HepG2 (cell line): ENCODE results near the gene MLYCD. TPM values are rescaled to one million over a fixed set of nuclear protein-coding genes. Genes with fewer than 3 reads are reported as not detected.

Source experiments
- ATAC-seq: fragments of 200-7000 bp; cut with Tn5 transposase; 3 replicates; pipeline ENCODE4 v1.9.1; 2020; ENCODE audit warnings: mild to moderate bottlenecking, moderate library complexity
- BruUV-seq: library from RNA; stranded (reverse); fragments of 400-500 nt; replicated peaks from 2 replicates; lab custom pipeline; 2021; lab: Mats Ljungman, UMichigan
- CTCF ChIA-PET: fragments of 300-600 bp; formaldehyde crosslinking; extraction: SDS; loops from one replicate; lab custom pipeline; 2021; ENCODE audit warnings: low total read pairs, inconsistent platforms, low intra/inter-chr PET ratio; lab: Yijun Ruan, JAX
- POLR2A ChIA-PET: fragments of 350-600 bp; sonication (Branson Sonifier 250); formaldehyde crosslinking; loops from one replicate; lab custom pipeline; 2020; ENCODE audit warnings: antibody characterized with exemption, inconsistent platforms; lab: Yijun Ruan, JAX
- DNase-seq: peaks from one replicate; pipeline ENCODE4 v3.0.0-alpha.2; 2015; ENCODE audit warnings: low spot score
- FAIRE-seq: peaks from 3 replicates; lab custom pipeline; 2011; peaks lifted over from hg19 to GRCh38; lab: Jason Lieb, UNC
- H2AFZ ChIP-seq: one replicate; pipeline ENCODE4 v1.6.1; 2011; ENCODE audit warnings: low read length, inconsistent platforms
- H3K27ac ChIP-seq: fragments of 300-600 bp; 3 replicates; pipeline ENCODE4 v1.8.0; 2011; ENCODE audit warnings: mixed run types, mild to moderate bottlenecking, mixed read lengths, low read length, inconsistent platforms; ENCODE audit not compliant: insufficient read depth; ENCODE audit errors: extremely low read length
- H3K27me3 ChIP-seq, 2 experiments: fragments of 200-600 bp in 1 of 2; 2 replicates in 1 of 2; 3 replicates in 1 of 2; pipeline versions ENCODE4 v1.6.0 to v1.8.0; 2011; ENCODE audit warnings: low read length in 2 of 2, mild to moderate bottlenecking in 2 of 2, moderate library complexity in 2 of 2, inconsistent platforms in 1 of 2; ENCODE audit not compliant: insufficient read depth in 2 of 2, control insufficient read depth in 1 of 2
- H3K36me3 ChIP-seq, 2 experiments: fragments of 200-600 bp in 1 of 2; replicated peaks in 1 of 2; 2 replicates in 1 of 2; 3 replicates in 1 of 2; pipeline versions ENCODE4 v1.5.1 to v1.8.0; 2011; ENCODE audit warnings: low read length in 2 of 2, inconsistent platforms in 1 of 2; ENCODE audit not compliant: insufficient read depth in 2 of 2, control insufficient read depth in 1 of 2
- H3K4me1 ChIP-seq: 2 replicates; pipeline ENCODE4 v1.5.1; 2012; ENCODE audit warnings: low read length, inconsistent platforms; ENCODE audit not compliant: insufficient read depth
- H3K4me2 ChIP-seq: 2 replicates; pipeline ENCODE4 v1.6.0; 2011; ENCODE audit warnings: low read depth, low read length, inconsistent platforms
- H3K4me3 ChIP-seq, 3 experiments: fragments of 200-600 bp in 1 of 3; sonication (generic), shearing (Covaris generic) in 1 of 3; replicated peaks in 1 of 3; 2 replicates each; pipeline ENCODE4 v1.5.1; 2011 to 2016; ENCODE audit warnings: low read length in 3 of 3, inconsistent platforms in 2 of 3, low read depth in 2 of 3, mild to moderate bottlenecking in 2 of 3, control low read depth in 1 of 3, mixed read lengths in 1 of 3; ENCODE audit not compliant: insufficient read depth in 1 of 3
- H3K79me2 ChIP-seq: one replicate; pipeline ENCODE4 v1.6.1; 2011; ENCODE audit warnings: low read length, inconsistent platforms; ENCODE audit not compliant: insufficient read depth
- H3K9ac ChIP-seq: 2 replicates; pipeline ENCODE4 v1.6.0; 2011; ENCODE audit warnings: mild to moderate bottlenecking, low read depth, low read length, inconsistent platforms; ENCODE audit not compliant: insufficient read depth
- H3K9me3 ChIP-seq: 2 replicates; pipeline ENCODE4 v1.5.1; 2012; ENCODE audit warnings: mild to moderate bottlenecking, low read length
- H4K20me1 ChIP-seq: 2 replicates; pipeline ENCODE4 v1.6.0; 2011; ENCODE audit warnings: inconsistent platforms, mild to moderate bottlenecking, low read length, moderate library complexity; ENCODE audit not compliant: insufficient read depth
- HNRNPLL ChIP-seq: fragments of 200-400 bp; formaldehyde crosslinking; IDR thresholded peaks from 2 replicates; pipeline ENCODE4 v1.6.1; 2017; ENCODE audit warnings: mild to moderate bottlenecking, low read depth, low read length; ENCODE audit not compliant: poor library complexity, severe bottlenecking
- MAF1 ChIP-seq: sonication (generic); formaldehyde crosslinking; IDR thresholded peaks from 2 replicates; pipeline ENCODE4 v1.5.0; 2020; ENCODE audit warnings: missing genetic modification reagents, borderline replicate concordance
- MAZ ChIP-seq, 2 experiments: sonication (generic) in 1 of 2; formaldehyde crosslinking in 1 of 2; IDR thresholded peaks; 2 replicates each; pipeline versions ENCODE4 v1.5.0 to v1.6.1; 2012 to 2020; ENCODE audit warnings: low read depth in 2 of 2, mild to moderate bottlenecking in 2 of 2, borderline replicate concordance in 1 of 2, improper control_type of control experiment in 1 of 2, low read length in 1 of 2, missing genetic modification reagents in 1 of 2, moderate library complexity in 1 of 2
- PAWR ChIP-seq: sonication (generic); formaldehyde crosslinking; IDR thresholded peaks from 2 replicates; pipeline ENCODE4 v1.4.0; 2020; ENCODE audit warnings: missing genetic modification reagents, mild to moderate bottlenecking, borderline replicate concordance
- PHF8 ChIP-seq: sonication (generic); formaldehyde crosslinking; IDR thresholded peaks from 2 replicates; pipeline ENCODE4 v1.5.0; 2020; ENCODE audit warnings: missing genetic modification reagents
- SIX4 ChIP-seq: sonication (generic); formaldehyde crosslinking; IDR thresholded peaks from 2 replicates; pipeline ENCODE4 v1.4.0; 2020; ENCODE audit warnings: missing genetic modification reagents
- ZFY ChIP-seq: sonication (generic); formaldehyde crosslinking; IDR thresholded peaks from 2 replicates; pipeline ENCODE4 v1.4.0; 2020; ENCODE audit warnings: missing genetic modification reagents
- ZNF138 ChIP-seq: sonication (generic); formaldehyde crosslinking; IDR thresholded peaks from 2 replicates; pipeline ENCODE4 v1.5.0; 2020; ENCODE audit warnings: mild to moderate bottlenecking, low read depth, missing genetic modification reagents
- ZNF768 ChIP-seq: sonication (generic); formaldehyde crosslinking; IDR thresholded peaks from 2 replicates; pipeline ENCODE4 v1.4.0; 2020; ENCODE audit warnings: missing genetic modification reagents
- ZNF788 ChIP-seq: sonication (generic); formaldehyde crosslinking; IDR thresholded peaks from 2 replicates; pipeline ENCODE4 v1.5.0; 2020; ENCODE audit warnings: mild to moderate bottlenecking, missing genetic modification reagents, borderline replicate concordance
- WGBS: methylation state at CpG from one replicate; pipeline ENCODE4 v1.1.6; 2017; ENCODE audit warnings: low lambda C conversion rate; 5-methylcytosine and 5-hydroxymethylcytosine counted together
- in situ Hi-C: cut with HindIII; loops from 2 replicates; pipeline ENCODE4 v1.10.0; 2017; ENCODE audit warnings: low pct_unique_long_range_greater_than_20kb; ENCODE audit not compliant: extremely low pct_ligation_motif_present
- intact Hi-C: fragments of 100-400 bp; cut with micrococcal nuclease; formaldehyde crosslinking; loops from one replicate; pipeline ENCODE4 v1.10.0; 2022; ENCODE audit not compliant: unreplicated experiment
- polyA plus RNA-seq, 8 experiments: library from polyadenylated mRNA; depleted of rRNA in 3 of 8; stranded (reverse) in 7 of 8; unstranded in 1 of 8; fragments of >200 nt; fragmentation: Illumina TruSeq in 4 of 8; extraction: Trizol in 4 of 8; gene quantifications; 2 replicates each; pipeline versions ENCODE4 v1.2.1 to v1.2.3, GENCODE V29; 2011 to 2016; ENCODE audit warnings: low read depth in 4 of 8, missing spikeins in 1 of 8, mixed read lengths in 1 of 8; ENCODE audit not compliant: insufficient read depth in 1 of 8
- total RNA-seq, 5 experiments: library from RNA; depleted of rRNA; stranded (reverse); fragments of >200 nt; fragmentation: Illumina TruSeq; extraction: Trizol; gene quantifications; 2 replicates each; pipeline ENCODE4 v1.2.3, GENCODE V29; 2016; ENCODE audit warnings: low read depth in 1 of 5
- TF ChIP-seq, protein P1 (sequence below), 2 experiments: fragments of 450-650 bp in 1 of 2; sonication (generic) in 1 of 2; formaldehyde crosslinking in 1 of 2; IDR thresholded peaks; 2 replicates each; pipeline versions ENCODE4 v1.6.1 to v1.8.0; 2016 to 2022; ENCODE audit warnings: antibody characterized with exemption in 1 of 2, mild to moderate bottlenecking in 1 of 2, missing genetic modification reagents in 1 of 2
- TF ChIP-seq, protein P2 (sequence below): sonication (generic); formaldehyde crosslinking; IDR thresholded peaks from 2 replicates; pipeline ENCODE4 v1.9.0; 2022; ENCODE audit warnings: missing genetic modification reagents, mild to moderate bottlenecking, borderline replicate concordance

The MLYCD gene
- total and polyA plus RNA-seq, 2 of the 13 experiments (the other 11 are each of a cell fraction or from before 2014, with no cell fraction given), result 1.8 to 4.0 TPM

DNA sequence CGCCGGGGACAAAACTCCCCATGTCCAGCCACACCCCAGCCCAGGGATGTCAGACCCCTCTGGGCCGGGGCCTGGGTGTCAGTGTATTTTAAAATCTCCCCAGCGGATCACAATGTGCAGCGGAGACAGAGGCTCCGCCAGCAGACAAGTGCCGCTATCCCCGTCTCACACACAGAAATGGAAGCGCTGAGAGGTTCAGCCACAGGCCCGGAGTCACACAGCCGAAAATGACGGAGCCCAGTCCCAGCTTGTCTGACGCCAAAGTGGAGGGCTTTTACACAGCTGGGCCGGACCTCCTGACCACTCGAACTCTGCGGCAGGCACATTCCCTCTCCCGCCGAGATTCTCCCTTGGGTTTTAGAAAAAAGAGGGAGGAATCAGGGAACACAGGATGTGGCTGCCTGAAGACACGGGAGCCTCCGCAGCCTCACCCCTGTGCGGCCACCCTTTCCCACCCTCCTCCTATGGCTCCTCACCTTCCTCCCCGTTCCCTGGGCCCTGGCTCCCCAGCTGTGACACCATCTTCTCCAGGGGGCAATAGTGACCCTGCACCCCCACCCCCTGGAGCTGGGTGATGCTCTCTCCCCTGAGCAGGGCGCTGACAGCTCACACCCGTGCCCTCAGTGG lies 47.4 kb downstream of the MLYCD start:
- Histone ChIP-seq H3K79me2 (no peaks in the 10 kb centered on the region), H3K4me2 (peak overlapping the region; percentile 55), H3K4me1 (peaks cover 97% of the 10 kb centered on the region), H4K20me1 (no peaks in the 10 kb centered on the region), H3K27me3 (peaks cover 0 to 3% of the 10 kb centered on the region in 2 experiments; a peak in 1 of 5 replicates), H2AFZ (no peak overlapping the region), H3K27ac (no peak overlapping the region), H3K9ac (no peak overlapping the region), H3K9me3 (no peaks in the 10 kb centered on the region), H3K36me3 (no peaks in the 10 kb centered on the region), H3K4me3 (peak overlapping the region in 1 of 3 experiments; percentile 30; a peak in 1 of 6 replicates)
- ChIA-PET POLR2A (no interaction called here), CTCF (no interaction called here)
- FAIRE-seq, result no peak
- ATAC-seq, result no peak
- 74% methylated on average over 24 of the region's 24 CpGs for WGBS
- no peak for DNase-seq
- in situ Hi-C loops, result no loop called here
- intact Hi-C loops, result no loop called here
- BruUV-seq, result no TSS peak
- TF ChIP-seq, protein P1, sequence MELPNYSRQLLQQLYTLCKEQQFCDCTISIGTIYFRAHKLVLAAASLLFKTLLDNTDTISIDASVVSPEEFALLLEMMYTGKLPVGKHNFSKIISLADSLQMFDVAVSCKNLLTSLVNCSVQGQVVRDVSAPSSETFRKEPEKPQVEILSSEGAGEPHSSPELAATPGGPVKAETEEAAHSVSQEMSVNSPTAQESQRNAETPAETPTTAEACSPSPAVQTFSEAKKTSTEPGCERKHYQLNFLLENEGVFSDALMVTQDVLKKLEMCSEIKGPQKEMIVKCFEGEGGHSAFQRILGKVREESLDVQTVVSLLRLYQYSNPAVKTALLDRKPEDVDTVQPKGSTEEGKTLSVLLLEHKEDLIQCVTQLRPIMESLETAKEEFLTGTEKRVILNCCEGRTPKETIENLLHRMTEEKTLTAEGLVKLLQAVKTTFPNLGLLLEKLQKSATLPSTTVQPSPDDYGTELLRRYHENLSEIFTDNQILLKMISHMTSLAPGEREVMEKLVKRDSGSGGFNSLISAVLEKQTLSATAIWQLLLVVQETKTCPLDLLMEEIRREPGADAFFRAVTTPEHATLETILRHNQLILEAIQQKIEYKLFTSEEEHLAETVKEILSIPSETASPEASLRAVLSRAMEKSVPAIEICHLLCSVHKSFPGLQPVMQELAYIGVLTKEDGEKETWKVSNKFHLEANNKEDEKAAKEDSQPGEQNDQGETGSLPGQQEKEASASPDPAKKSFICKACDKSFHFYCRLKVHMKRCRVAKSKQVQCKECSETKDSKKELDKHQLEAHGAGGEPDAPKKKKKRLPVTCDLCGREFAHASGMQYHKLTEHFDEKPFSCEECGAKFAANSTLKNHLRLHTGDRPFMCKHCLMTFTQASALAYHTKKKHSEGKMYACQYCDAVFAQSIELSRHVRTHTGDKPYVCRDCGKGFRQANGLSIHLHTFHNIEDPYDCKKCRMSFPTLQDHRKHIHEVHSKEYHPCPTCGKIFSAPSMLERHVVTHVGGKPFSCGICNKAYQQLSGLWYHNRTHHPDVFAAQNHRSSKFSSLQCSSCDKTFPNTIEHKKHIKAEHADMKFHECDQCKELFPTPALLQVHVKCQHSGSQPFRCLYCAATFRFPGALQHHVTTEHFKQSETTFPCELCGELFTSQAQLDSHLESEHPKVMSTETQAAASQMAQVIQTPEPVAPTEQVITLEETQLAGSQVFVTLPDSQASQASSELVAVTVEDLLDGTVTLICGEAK (IDR thresholded peaks at IDR 0.05), result no peak
- TF ChIP-seq, protein P1 (CRISPR knock-in tag; IDR thresholded peaks at IDR 0.05), result 0 out of 2 replicates have a peak, but pooled peaks have one; percentile 57
- TF ChIP-seq MAF1 (CRISPR knock-in tag) (no peak), ZNF788 (CRISPR knock-in tag) (0 out of 2 replicates have a peak, but pooled peaks have one; percentile 43), MAZ (IDR thresholded peaks at IDR 0.05; ENCODE audit: borderline replicate concordance, low read depth, low read length) (no peak), MAZ (CRISPR knock-in tag; IDR thresholded peaks at IDR 0.05; ENCODE audit: low read depth) (no peak), PHF8 (CRISPR knock-in tag) (no peak), PAWR (CRISPR knock-in tag) (no peak), SIX4 (CRISPR knock-in tag) (no peak), ZFY (CRISPR knock-in tag) (no peak), ZNF138 (CRISPR knock-in tag) (0 out of 2 replicates have a peak, but pooled peaks have one; percentile 30), ZNF768 (CRISPR knock-in tag) (peak; percentile 98), HNRNPLL (peak; percentile 13)
- TF ChIP-seq, protein P2, sequence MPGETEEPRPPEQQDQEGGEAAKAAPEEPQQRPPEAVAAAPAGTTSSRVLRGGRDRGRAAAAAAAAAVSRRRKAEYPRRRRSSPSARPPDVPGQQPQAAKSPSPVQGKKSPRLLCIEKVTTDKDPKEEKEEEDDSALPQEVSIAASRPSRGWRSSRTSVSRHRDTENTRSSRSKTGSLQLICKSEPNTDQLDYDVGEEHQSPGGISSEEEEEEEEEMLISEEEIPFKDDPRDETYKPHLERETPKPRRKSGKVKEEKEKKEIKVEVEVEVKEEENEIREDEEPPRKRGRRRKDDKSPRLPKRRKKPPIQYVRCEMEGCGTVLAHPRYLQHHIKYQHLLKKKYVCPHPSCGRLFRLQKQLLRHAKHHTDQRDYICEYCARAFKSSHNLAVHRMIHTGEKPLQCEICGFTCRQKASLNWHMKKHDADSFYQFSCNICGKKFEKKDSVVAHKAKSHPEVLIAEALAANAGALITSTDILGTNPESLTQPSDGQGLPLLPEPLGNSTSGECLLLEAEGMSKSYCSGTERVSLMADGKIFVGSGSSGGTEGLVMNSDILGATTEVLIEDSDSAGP (CRISPR knock-in tag), result no peak
